HEK293T (cell line): ENCODE results near the gene EFTUD2.

Source experiments
- CTCF ChIA-PET: fragments of 350-600 bp; formaldehyde crosslinking; extraction: SDS; loops from one replicate; lab custom pipeline; 2021; ENCODE audit warnings: antibody characterized with exemption, inconsistent platforms; lab: Yijun Ruan, JAX
- POLR2A ChIA-PET: fragments of 350-600 bp; formaldehyde crosslinking; extraction: SDS; loops from one replicate; lab custom pipeline; 2020; ENCODE audit warnings: antibody characterized with exemption, inconsistent platforms; lab: Yijun Ruan, JAX
- DNase-seq: peaks from one replicate; pipeline ENCODE4 v3.0.0; 2012; ENCODE audit warnings: mixed read lengths; ENCODE audit errors: extremely low spot score
- ARNT ChIP-seq: fragments of 450-650 bp; IDR thresholded peaks from 2 replicates; pipeline ENCODE4 v1.6.1; 2017; ENCODE audit warnings: mild to moderate bottlenecking
- BHLHE40 ChIP-seq: fragments of 450-650 bp; IDR thresholded peaks from 2 replicates; pipeline ENCODE4 v1.6.1; 2016; ENCODE audit warnings: mild to moderate bottlenecking, moderate library complexity, borderline replicate concordance
- CTBP1 ChIP-seq: fragments of 450-650 bp; IDR thresholded peaks from 2 replicates; pipeline ENCODE4 v1.6.1; 2016; ENCODE audit warnings: borderline replicate concordance
- ELF4 ChIP-seq: fragments of 450-650 bp; IDR thresholded peaks from 2 replicates; pipeline ENCODE4 v1.6.1; 2017; ENCODE audit warnings: antibody characterized with exemption
- FOXA1 ChIP-seq: fragments of 450-650 bp; IDR thresholded peaks from 2 replicates; pipeline ENCODE4 v1.6.1; 2016; ENCODE audit warnings: mild to moderate bottlenecking
- FOXK2 ChIP-seq: fragments of 450-650 bp; IDR thresholded peaks from 2 replicates; pipeline ENCODE4 v1.6.1; 2016; ENCODE audit warnings: mild to moderate bottlenecking
- FOXM1 ChIP-seq: fragments of 450-650 bp; IDR thresholded peaks from 2 replicates; pipeline ENCODE4 v1.6.1; 2017; ENCODE audit warnings: mild to moderate bottlenecking, borderline replicate concordance
- HDGF ChIP-seq: fragments of 450-650 bp; IDR thresholded peaks from 2 replicates; pipeline ENCODE4 v1.6.1; 2017; ENCODE audit warnings: antibody characterized with exemption, borderline replicate concordance
- L3MBTL2 ChIP-seq: fragments of 450-650 bp; conservative IDR thresholded peaks from 2 replicates; pipeline ENCODE4 v1.6.1; 2016; ENCODE audit warnings: mild to moderate bottlenecking
- LEF1 ChIP-seq: fragments of 450-650 bp; IDR thresholded peaks from 2 replicates; pipeline ENCODE4 v1.6.1; 2017; ENCODE audit warnings: mild to moderate bottlenecking, borderline replicate concordance
- NFRKB ChIP-seq: fragments of 450-650 bp; IDR thresholded peaks from 2 replicates; pipeline ENCODE4 v1.6.1; 2016; ENCODE audit warnings: mild to moderate bottlenecking, moderate library complexity
- PKNOX1 ChIP-seq: fragments of 450-650 bp; IDR thresholded peaks from 2 replicates; pipeline ENCODE4 v1.6.1; 2016
- SP1 ChIP-seq: fragments of 450-650 bp; IDR thresholded peaks from 2 replicates; pipeline ENCODE4 v1.6.1; 2017
- SUZ12 ChIP-seq: fragments of 450-650 bp; IDR thresholded peaks from 2 replicates; pipeline ENCODE4 v1.6.1; 2016; ENCODE audit warnings: mild to moderate bottlenecking
- TARDBP ChIP-seq: fragments of 450-650 bp; IDR thresholded peaks from 2 replicates; pipeline ENCODE4 v1.6.1; 2016
- ZNF384 ChIP-seq: fragments of 450-650 bp; IDR thresholded peaks from 2 replicates; pipeline ENCODE4 v1.6.1; 2016

EFTUD2 gene

GRCh38 chr17:44808156-44808555, 91.1 kb downstream of the EFTUD2 start:
- ChIA-PET CTCF (no interaction called here), POLR2A (interaction anchor here (0.9 kb wide), 1 partner anchor 9 kb away, joined by 3 read pairs; no protein-coding TSS in a partner anchor)
- no peak for DNase-seq
- TF ChIP-seq FOXK2 (no peak), SP1 (no peak), L3MBTL2 (no peak), NFRKB (no peak), ELF4 (no peak), PKNOX1 (no peak), BHLHE40 (no peak), FOXM1 (no peak), LEF1 (no peak), ZNF384 (no peak), FOXA1 (no peak), ARNT (no peak), TARDBP (no peak), SUZ12 (no peak)

GRCh38 chr17:44807817-44808155, 91.5 kb downstream of the EFTUD2 start:
- CTCF ChIA-PET, result no interaction called here

GRCh38 chr17:44807093-44807816, 92.0 kb downstream of the EFTUD2 start:
- no peak for TF ChIP-seq CTBP1
- no peak for TF ChIP-seq FOXK2
- TF ChIP-seq ZNF384, result no peak
- TF ChIP-seq L3MBTL2, result no peak
- no peak for TF ChIP-seq HDGF
- no peak for TF ChIP-seq BHLHE40
- no peak for TF ChIP-seq ELF4
- TF ChIP-seq SUZ12, result no peak
- no peak for TF ChIP-seq FOXA1
- DNase-seq, result no peak
- POLR2A ChIA-PET, result interaction anchor here (0.9 kb wide), 1 partner anchor 10 kb away, joined by 3 read pairs; no protein-coding TSS in a partner anchor
- CTCF ChIA-PET, result no interaction called here

More at GRCh38 chr17:44807817-44808155, 91.5 kb downstream of the EFTUD2 start:
- DNase-seq, result no peak
- POLR2A ChIA-PET, result interaction anchor here (0.9 kb wide), 1 partner anchor 9 kb away, joined by 3 read pairs; no protein-coding TSS in a partner anchor
- TF ChIP-seq FOXK2 (no peak), ELF4 (no peak), TARDBP (no peak), FOXA1 (no peak), SP1 (no peak), SUZ12 (no peak), L3MBTL2 (no peak), HDGF (no peak), PKNOX1 (no peak), FOXM1 (no peak), NFRKB (no peak), BHLHE40 (no peak), ZNF384 (no peak), CTBP1 (no peak), ARNT (no peak), LEF1 (no peak)

- ChIA-PET POLR2A (no interaction called here), CTCF (no interaction called here)
- no peak for DNase-seq
- TF ChIP-seq TARDBP (no peak), FOXK2 (no peak), ZNF384 (no peak)
Observed at GRCh38 chr17:44804302-44805089, 94.7 kb downstream of the EFTUD2 start.

GRCh38 chr17:44801880-44802279, 97.4 kb downstream of the EFTUD2 start:
- TF ChIP-seq ARNT (no peak), ELF4 (no peak), CTBP1 (no peak), FOXA1 (no peak), ZNF384 (no peak), NFRKB (no peak), SP1 (no peak), HDGF (no peak), TARDBP (no peak), PKNOX1 (no peak), FOXK2 (no peak), L3MBTL2 (no peak), BHLHE40 (no peak), SUZ12 (no peak), LEF1 (no peak), FOXM1 (no peak)
- CTCF ChIA-PET, result no interaction called here
- POLR2A ChIA-PET, result interaction anchor here (1.0 kb wide), 1 partner anchor 25 kb away, joined by 3 read pairs; no protein-coding TSS in a partner anchor
- no peak for DNase-seq
